Fibroblast of lung (primary cell): ENCODE data around the gene TLE2. TPM values are rescaled to one million over a fixed set of nuclear protein-coding genes. Genes with fewer than 3 reads are reported as not detected.
A peak's percentile ranks its signal among the peaks of the same experiment; 100 is the strongest.

Experiments used
- DNase-seq, 2 donors: peaks; one replicate each; pipeline versions ENCODE4 v3.0.0 to v3.0.0-alpha.2; 2010; ENCODE audit warnings: low read depth in 2 of 2
- H2AFZ ChIP-seq: 2 replicates; pipeline ENCODE4 v1.5.1; 2012; ENCODE audit warnings: low read length, control low read depth, inconsistent platforms
- H3K27ac ChIP-seq: 2 replicates; pipeline ENCODE4 v1.5.1; 2011; ENCODE audit warnings: low read length, control low read depth; ENCODE audit not compliant: insufficient read depth
- H3K27me3 ChIP-seq: 2 replicates; pipeline ENCODE4 v1.5.1; 2011; ENCODE audit warnings: mild to moderate bottlenecking, low read length; ENCODE audit not compliant: control insufficient read depth, insufficient read depth
- H3K36me3 ChIP-seq: 2 replicates; pipeline ENCODE4 v1.5.1; 2011; ENCODE audit warnings: low read length; ENCODE audit not compliant: control insufficient read depth, insufficient read depth
- H3K4me1 ChIP-seq: 2 replicates; pipeline ENCODE4 v1.5.1; 2011; ENCODE audit warnings: low read length; ENCODE audit not compliant: control insufficient read depth, insufficient read depth; ENCODE audit errors: extremely low read depth
- H3K4me2 ChIP-seq: 2 replicates; pipeline ENCODE4 v1.5.1; 2011; ENCODE audit warnings: low read length, control low read depth; ENCODE audit not compliant: insufficient read depth; ENCODE audit errors: extremely low read depth
- H3K4me3 ChIP-seq, 4 experiments: fragments of 200-600 bp in 1 of 4; sonication (generic) in 1 of 4; replicated peaks in 1 of 4; 2 replicates each; pipeline ENCODE4 v1.5.1; 2011 to 2016; ENCODE audit warnings: low read length in 4 of 4, low read depth in 3 of 4, mild to moderate bottlenecking in 3 of 4, control low read depth in 2 of 4, inconsistent platforms in 1 of 4, mixed read lengths in 1 of 4; ENCODE audit not compliant: insufficient read depth in 1 of 4; ENCODE audit errors: control extremely low read depth in 1 of 4
- H3K79me2 ChIP-seq: 2 replicates; pipeline ENCODE4 v1.5.1; 2012; ENCODE audit warnings: mild to moderate bottlenecking, low read length, inconsistent platforms; ENCODE audit not compliant: control insufficient read depth, insufficient read depth
- H3K9ac ChIP-seq: 2 replicates; pipeline ENCODE4 v1.5.1; 2011; ENCODE audit warnings: mild to moderate bottlenecking, low read length, control low read depth; ENCODE audit not compliant: insufficient read depth
- H3K9me3 ChIP-seq: 2 replicates; pipeline ENCODE4 v1.5.1; 2012; ENCODE audit warnings: low read depth, low read length; ENCODE audit not compliant: control insufficient read depth, insufficient read depth
- H4K20me1 ChIP-seq: 2 replicates; pipeline ENCODE4 v1.5.1; 2011; ENCODE audit warnings: low read length; ENCODE audit not compliant: control insufficient read depth, insufficient read depth; ENCODE audit errors: extremely low read depth
- EZH2 ChIP-seq: IDR thresholded peaks from 2 replicates; pipeline ENCODE4 v1.5.1; 2012; ENCODE audit warnings: low read length, control low read depth, mild to moderate bottlenecking; ENCODE audit errors: missing control alignments
- polyA plus RNA-seq, 2 donors: library from polyadenylated mRNA; depleted of rRNA in 1 of 2; stranded (reverse) in 1 of 2; unstranded in 1 of 2; fragments of >200 nt; gene quantifications; 2 replicates each; pipeline ENCODE4 v1.2.1, GENCODE V29; 2011 to 2012; ENCODE audit warnings: missing spikeins in 1 of 2
- total RNA-seq: library from RNA; depleted of rRNA; stranded (reverse); fragments of >200 nt; gene quantifications from 2 replicates; pipeline ENCODE4 v1.2.1, GENCODE V29; 2014
- TF ChIP-seq, protein P1 (sequence below), 2 donors: IDR thresholded peaks in 1 of 2; conservative IDR thresholded peaks in 1 of 2; 1 replicate in 1 of 2; 2 replicates in 1 of 2; pipeline ENCODE4 v1.5.1; 2011 to 2012; ENCODE audit warnings: low read length in 2 of 2, control low read depth in 1 of 2, inconsistent platforms in 1 of 2, low read depth in 1 of 2, mild to moderate bottlenecking in 1 of 2

The TLE2 gene
- total and polyA plus RNA-seq, 2 donors (not counting 1 experiment from before 2014, with no cell fraction given): 1.8 to 3.8 TPM

DNA sequence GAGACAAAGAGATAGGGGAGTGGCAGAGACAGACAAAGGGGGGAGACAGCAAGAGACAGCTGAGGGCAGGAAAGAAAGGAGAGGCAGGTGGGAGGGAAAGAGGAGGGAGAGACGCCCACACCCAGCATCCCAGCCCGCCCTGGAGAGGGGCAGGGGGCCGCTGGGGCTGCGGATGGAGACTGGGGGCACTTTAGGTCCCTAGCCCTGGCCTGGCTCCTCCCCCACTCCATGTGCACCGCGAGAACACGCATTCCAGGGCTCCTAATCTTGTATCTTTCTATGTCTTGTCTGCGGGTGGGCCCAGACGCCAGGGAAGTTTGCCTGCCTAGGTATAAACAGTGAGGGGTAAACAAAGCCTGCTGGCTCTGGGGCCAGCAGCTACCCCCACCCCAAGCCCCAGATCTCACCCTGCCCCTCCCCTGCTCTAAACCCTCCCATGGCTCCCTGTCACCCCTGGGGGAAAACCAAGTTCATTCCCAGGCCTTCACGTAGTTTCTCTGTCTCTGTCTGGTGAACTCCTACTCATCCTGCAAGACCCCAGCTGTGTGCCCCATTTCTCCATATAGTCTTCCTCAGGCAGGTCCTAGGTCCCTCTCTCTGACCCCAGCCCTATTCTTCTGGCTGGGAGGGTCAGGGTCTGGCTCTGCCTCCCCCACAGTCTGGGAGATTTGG, 27.5 kb upstream of the TLE2 start:
- no peak overlapping the region for H3K27ac ChIP-seq
- no peak overlapping the region for H3K4me2 ChIP-seq
- peaks cover 18% of the 10 kb centered on the region for H3K79me2 ChIP-seq
- H3K4me3 ChIP-seq: no peak overlapping the region
- H3K27me3 ChIP-seq: no peaks in the 10 kb centered on the region
- no peaks in the 10 kb centered on the region for H4K20me1 ChIP-seq
- peaks cover 27% of the 10 kb centered on the region for H3K36me3 ChIP-seq
- peaks cover 8% of the 10 kb centered on the region for H3K4me1 ChIP-seq
- no peak overlapping the region for H3K9ac ChIP-seq
- no peak overlapping the region for H2AFZ ChIP-seq
- DNase-seq: no peak
- TF ChIP-seq, protein P1, sequence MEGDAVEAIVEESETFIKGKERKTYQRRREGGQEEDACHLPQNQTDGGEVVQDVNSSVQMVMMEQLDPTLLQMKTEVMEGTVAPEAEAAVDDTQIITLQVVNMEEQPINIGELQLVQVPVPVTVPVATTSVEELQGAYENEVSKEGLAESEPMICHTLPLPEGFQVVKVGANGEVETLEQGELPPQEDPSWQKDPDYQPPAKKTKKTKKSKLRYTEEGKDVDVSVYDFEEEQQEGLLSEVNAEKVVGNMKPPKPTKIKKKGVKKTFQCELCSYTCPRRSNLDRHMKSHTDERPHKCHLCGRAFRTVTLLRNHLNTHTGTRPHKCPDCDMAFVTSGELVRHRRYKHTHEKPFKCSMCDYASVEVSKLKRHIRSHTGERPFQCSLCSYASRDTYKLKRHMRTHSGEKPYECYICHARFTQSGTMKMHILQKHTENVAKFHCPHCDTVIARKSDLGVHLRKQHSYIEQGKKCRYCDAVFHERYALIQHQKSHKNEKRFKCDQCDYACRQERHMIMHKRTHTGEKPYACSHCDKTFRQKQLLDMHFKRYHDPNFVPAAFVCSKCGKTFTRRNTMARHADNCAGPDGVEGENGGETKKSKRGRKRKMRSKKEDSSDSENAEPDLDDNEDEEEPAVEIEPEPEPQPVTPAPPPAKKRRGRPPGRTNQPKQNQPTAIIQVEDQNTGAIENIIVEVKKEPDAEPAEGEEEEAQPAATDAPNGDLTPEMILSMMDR (conservative IDR thresholded peaks at IDR 0.05 in 1 of 2, IDR thresholded peaks at IDR 0.05 in 1 of 2; ENCODE audit: low read depth in 1 of 2, low read length in 2 of 2): no peak
- TF ChIP-seq EZH2: no peak
- H3K9me3 ChIP-seq: no peaks in the 10 kb centered on the region

GRCh38 chr19:3055741-3056416, 26.8 kb upstream of the TLE2 start:
- Histone ChIP-seq H3K36me3 (peaks cover 25% of the 10 kb centered on the region), H3K27ac (no peak overlapping the region), H3K27me3 (no peaks in the 10 kb centered on the region), H3K79me2 (peaks cover 14% of the 10 kb centered on the region), H4K20me1 (no peaks in the 10 kb centered on the region), H3K9ac (no peak overlapping the region), H3K9me3 (no peaks in the 10 kb centered on the region), H3K4me2 (no peak overlapping the region), H2AFZ (no peak overlapping the region), H3K4me1 (peaks cover 8% of the 10 kb centered on the region), H3K4me3 (no peak overlapping the region)
- no peak for DNase-seq
- TF ChIP-seq EZH2: no peak
- TF ChIP-seq, protein P1 (conservative IDR thresholded peaks at IDR 0.05 in 1 of 2, IDR thresholded peaks at IDR 0.05 in 1 of 2; ENCODE audit: low read depth in 1 of 2, low read length in 2 of 2): no peak

- Histone ChIP-seq H3K79me2 (peaks cover 12% of the 10 kb centered on the region), H2AFZ (no peak overlapping the region), H4K20me1 (no peaks in the 10 kb centered on the region), H3K27ac (no peak overlapping the region), H3K36me3 (peaks cover 25% of the 10 kb centered on the region), H3K4me1 (peaks cover 8% of the 10 kb centered on the region), H3K4me2 (no peak overlapping the region), H3K4me3 (no peak overlapping the region), H3K9ac (no peak overlapping the region), H3K27me3 (no peaks in the 10 kb centered on the region), H3K9me3 (no peaks in the 10 kb centered on the region)
- TF ChIP-seq, protein P1 (conservative IDR thresholded peaks at IDR 0.05 in 1 of 2, IDR thresholded peaks at IDR 0.05 in 1 of 2; ENCODE audit: low read depth in 1 of 2, low read length in 2 of 2): no peak
- no peak for TF ChIP-seq EZH2
- peak in 1 of 2 donors; percentile 56 for DNase-seq
Observed at GRCh38 chr19:3054972-3055740, 26.1 kb upstream of the TLE2 start.
